T-helper 9 cell (primary cell): Measurements from ENCODE around the gene IL17REL.

Experiments used
- DNase-seq: peaks from one replicate; pipeline ENCODE4 v3.0.0-alpha.2; 2020
- total RNA-seq, 2 donors: gene quantifications; one replicate each; lab custom pipeline; 2026; lab: John Stamatoyannopoulos, UW

Gene IL17REL
- 0 to 0.07 reads per million in 2 donors for total RNA-seq

GRCh38 chr22:50012211-50013181, at the start of gene IL17REL:
IL17REL (minus strand) TSS chr22:50012765; CDS start chr22:50012646, 119 bp downstream.
- no peak for DNase-seq

GRCh38 chr22:50061824-50062355, 49.3 kb upstream of the IL17REL start:
- no peak for DNase-seq

GRCh38 chr22:50061141-50061823, 48.7 kb upstream of the IL17REL start:
- no peak for DNase-seq

- no peak for DNase-seq
Observed at GRCh38 chr22:50060441-50061140, 48.0 kb upstream of the IL17REL start.

GRCh38 chr22:50059881-50060262, 47.3 kb upstream of the IL17REL start:
- no peak for DNase-seq

GRCh38 chr22:50058906-50059880, 46.6 kb upstream of the IL17REL start:
- DNase-seq = no peak

- no peak for DNase-seq
Observed at GRCh38 chr22:50058061-50058905, 45.7 kb upstream of the IL17REL start, which contains the start of gene TTLL8. TTLL8 (minus strand) TSS chr22:50058298.

GRCh38 chr22:50057278-50058060, 44.9 kb upstream of the IL17REL start:
- DNase-seq = no peak

- no peak for DNase-seq
Observed at GRCh38 chr22:50056214-50056972, 43.8 kb upstream of the IL17REL start.

GRCh38 chr22:50053861-50054260, 41.3 kb upstream of the IL17REL start:
- DNase-seq = no peak

GRCh38 chr22:50051930-50052329, 39.4 kb upstream of the IL17REL start:
- DNase-seq = no peak

- DNase-seq = no peak
Observed at GRCh38 chr22:50049299-50050195, 37.0 kb upstream of the IL17REL start.

- no peak for DNase-seq
Observed at GRCh38 chr22:50048836-50049235, 36.3 kb upstream of the IL17REL start.

- DNase-seq = no peak
Observed at GRCh38 chr22:50048061-50048765, 35.6 kb upstream of the IL17REL start.

GRCh38 chr22:50047346-50047745, 34.8 kb upstream of the IL17REL start:
- DNase-seq = no peak

GRCh38 chr22:50046481-50047245, 34.1 kb upstream of the IL17REL start:
- no peak for DNase-seq
